ENCODE data around the gene FPR1. TPM values are rescaled to one million over a fixed set of nuclear protein-coding genes. Genes with fewer than 3 reads are reported as not detected.

The FPR1 gene
- total and polyA plus RNA-seq, 2 of the 8 experiments (the other 6 are each of a cell fraction or from before 2014, with no cell fraction given), result 0.11 TPM; not detected in 1

DNA sequence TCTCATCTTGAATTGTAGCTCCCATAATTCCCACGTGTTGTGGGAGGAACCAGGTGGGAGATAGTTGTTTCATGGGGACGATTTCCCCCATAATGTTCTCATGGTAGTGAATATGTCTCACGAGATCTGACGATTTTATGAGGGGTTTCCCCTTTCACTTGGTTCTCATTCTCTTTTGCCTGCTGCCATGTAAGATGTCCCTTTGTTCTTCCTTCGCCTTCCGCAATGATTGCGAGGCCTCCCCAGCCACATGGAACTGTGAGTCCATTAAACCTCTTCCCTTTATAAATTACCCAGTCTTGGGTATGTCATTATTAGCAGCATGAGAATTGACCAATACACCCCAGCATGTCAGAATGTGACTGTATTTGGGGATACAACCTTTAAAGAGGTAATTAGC lies 3.9 kb upstream of the FPR1 start (continued):
- TF ChIP-seq, protein P1, sequence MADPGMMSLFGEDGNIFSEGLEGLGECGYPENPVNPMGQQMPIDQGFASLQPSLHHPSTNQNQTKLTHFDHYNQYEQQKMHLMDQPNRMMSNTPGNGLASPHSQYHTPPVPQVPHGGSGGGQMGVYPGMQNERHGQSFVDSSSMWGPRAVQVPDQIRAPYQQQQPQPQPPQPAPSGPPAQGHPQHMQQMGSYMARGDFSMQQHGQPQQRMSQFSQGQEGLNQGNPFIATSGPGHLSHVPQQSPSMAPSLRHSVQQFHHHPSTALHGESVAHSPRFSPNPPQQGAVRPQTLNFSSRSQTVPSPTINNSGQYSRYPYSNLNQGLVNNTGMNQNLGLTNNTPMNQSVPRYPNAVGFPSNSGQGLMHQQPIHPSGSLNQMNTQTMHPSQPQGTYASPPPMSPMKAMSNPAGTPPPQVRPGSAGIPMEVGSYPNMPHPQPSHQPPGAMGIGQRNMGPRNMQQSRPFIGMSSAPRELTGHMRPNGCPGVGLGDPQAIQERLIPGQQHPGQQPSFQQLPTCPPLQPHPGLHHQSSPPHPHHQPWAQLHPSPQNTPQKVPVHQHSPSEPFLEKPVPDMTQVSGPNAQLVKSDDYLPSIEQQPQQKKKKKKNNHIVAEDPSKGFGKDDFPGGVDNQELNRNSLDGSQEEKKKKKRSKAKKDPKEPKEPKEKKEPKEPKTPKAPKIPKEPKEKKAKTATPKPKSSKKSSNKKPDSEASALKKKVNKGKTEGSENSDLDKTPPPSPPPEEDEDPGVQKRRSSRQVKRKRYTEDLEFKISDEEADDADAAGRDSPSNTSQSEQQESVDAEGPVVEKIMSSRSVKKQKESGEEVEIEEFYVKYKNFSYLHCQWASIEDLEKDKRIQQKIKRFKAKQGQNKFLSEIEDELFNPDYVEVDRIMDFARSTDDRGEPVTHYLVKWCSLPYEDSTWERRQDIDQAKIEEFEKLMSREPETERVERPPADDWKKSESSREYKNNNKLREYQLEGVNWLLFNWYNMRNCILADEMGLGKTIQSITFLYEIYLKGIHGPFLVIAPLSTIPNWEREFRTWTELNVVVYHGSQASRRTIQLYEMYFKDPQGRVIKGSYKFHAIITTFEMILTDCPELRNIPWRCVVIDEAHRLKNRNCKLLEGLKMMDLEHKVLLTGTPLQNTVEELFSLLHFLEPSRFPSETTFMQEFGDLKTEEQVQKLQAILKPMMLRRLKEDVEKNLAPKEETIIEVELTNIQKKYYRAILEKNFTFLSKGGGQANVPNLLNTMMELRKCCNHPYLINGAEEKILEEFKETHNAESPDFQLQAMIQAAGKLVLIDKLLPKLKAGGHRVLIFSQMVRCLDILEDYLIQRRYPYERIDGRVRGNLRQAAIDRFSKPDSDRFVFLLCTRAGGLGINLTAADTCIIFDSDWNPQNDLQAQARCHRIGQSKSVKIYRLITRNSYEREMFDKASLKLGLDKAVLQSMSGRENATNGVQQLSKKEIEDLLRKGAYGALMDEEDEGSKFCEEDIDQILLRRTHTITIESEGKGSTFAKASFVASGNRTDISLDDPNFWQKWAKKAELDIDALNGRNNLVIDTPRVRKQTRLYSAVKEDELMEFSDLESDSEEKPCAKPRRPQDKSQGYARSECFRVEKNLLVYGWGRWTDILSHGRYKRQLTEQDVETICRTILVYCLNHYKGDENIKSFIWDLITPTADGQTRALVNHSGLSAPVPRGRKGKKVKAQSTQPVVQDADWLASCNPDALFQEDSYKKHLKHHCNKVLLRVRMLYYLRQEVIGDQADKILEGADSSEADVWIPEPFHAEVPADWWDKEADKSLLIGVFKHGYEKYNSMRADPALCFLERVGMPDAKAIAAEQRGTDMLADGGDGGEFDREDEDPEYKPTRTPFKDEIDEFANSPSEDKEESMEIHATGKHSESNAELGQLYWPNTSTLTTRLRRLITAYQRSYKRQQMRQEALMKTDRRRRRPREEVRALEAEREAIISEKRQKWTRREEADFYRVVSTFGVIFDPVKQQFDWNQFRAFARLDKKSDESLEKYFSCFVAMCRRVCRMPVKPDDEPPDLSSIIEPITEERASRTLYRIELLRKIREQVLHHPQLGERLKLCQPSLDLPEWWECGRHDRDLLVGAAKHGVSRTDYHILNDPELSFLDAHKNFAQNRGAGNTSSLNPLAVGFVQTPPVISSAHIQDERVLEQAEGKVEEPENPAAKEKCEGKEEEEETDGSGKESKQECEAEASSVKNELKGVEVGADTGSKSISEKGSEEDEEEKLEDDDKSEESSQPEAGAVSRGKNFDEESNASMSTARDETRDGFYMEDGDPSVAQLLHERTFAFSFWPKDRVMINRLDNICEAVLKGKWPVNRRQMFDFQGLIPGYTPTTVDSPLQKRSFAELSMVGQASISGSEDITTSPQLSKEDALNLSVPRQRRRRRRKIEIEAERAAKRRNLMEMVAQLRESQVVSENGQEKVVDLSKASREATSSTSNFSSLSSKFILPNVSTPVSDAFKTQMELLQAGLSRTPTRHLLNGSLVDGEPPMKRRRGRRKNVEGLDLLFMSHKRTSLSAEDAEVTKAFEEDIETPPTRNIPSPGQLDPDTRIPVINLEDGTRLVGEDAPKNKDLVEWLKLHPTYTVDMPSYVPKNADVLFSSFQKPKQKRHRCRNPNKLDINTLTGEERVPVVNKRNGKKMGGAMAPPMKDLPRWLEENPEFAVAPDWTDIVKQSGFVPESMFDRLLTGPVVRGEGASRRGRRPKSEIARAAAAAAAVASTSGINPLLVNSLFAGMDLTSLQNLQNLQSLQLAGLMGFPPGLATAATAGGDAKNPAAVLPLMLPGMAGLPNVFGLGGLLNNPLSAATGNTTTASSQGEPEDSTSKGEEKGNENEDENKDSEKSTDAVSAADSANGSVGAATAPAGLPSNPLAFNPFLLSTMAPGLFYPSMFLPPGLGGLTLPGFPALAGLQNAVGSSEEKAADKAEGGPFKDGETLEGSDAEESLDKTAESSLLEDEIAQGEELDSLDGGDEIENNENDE (IDR thresholded peaks at IDR 0.05; ENCODE audit: insufficient replicate concordance, low read length), result no peak
- TF ChIP-seq, protein P2, sequence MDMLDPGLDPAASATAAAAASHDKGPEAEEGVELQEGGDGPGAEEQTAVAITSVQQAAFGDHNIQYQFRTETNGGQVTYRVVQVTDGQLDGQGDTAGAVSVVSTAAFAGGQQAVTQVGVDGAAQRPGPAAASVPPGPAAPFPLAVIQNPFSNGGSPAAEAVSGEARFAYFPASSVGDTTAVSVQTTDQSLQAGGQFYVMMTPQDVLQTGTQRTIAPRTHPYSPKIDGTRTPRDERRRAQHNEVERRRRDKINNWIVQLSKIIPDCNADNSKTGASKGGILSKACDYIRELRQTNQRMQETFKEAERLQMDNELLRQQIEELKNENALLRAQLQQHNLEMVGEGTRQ (IDR thresholded peaks at IDR 0.05; ENCODE audit: low read length), result no peak
- TF ChIP-seq GTF2F1 (IDR thresholded peaks at IDR 0.05; ENCODE audit: borderline replicate concordance, low read depth, low read length), result no peak
- no peak for TF ChIP-seq CREB1 (IDR thresholded peaks at IDR 0.05)
- no peak for TF ChIP-seq SP2 (IDR thresholded peaks at IDR 0.05; ENCODE audit: low read length)
- no peak for TF ChIP-seq KDM1A (IDR thresholded peaks at IDR 0.05; ENCODE audit: borderline replicate concordance, low read length)
- TF ChIP-seq, protein P3, sequence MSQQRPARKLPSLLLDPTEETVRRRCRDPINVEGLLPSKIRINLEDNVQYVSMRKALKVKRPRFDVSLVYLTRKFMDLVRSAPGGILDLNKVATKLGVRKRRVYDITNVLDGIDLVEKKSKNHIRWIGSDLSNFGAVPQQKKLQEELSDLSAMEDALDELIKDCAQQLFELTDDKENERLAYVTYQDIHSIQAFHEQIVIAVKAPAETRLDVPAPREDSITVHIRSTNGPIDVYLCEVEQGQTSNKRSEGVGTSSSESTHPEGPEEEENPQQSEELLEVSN (IDR thresholded peaks at IDR 0.05), result no peak
- no peak for TF ChIP-seq FOSL1 (IDR thresholded peaks at IDR 0.05; ENCODE audit: insufficient read depth, low read depth, low read length)
- TF ChIP-seq POLR2A (IDR thresholded peaks at IDR 0.05; ENCODE audit: control extremely low read depth in 1 of 2, low read depth in 2 of 2, low read length in 2 of 2), result no peak
- no peak for TF ChIP-seq CHD1 (IDR thresholded peaks at IDR 0.05; ENCODE audit: low read depth, low read length)
- no peak for TF ChIP-seq EZH2 (IDR thresholded peaks at IDR 0.05; ENCODE audit: low read depth, low read length, severe bottlenecking)
